SU-DHL-6 (cell line): Measurements from ENCODE around the gene FAM78B.

Source experiments
- H2AFZ ChIP-seq: fragments of 200-600 bp; sonication (generic); 2 replicates; pipeline ENCODE4 v1.6.1; 2014; ENCODE audit warnings: low read depth, mild to moderate bottlenecking, moderate library complexity, mixed read lengths, antibody characterized with exemption, low read length; ENCODE audit not compliant: severe bottlenecking
- H3F3A ChIP-seq: fragments of 200-600 bp; shearing (Covaris generic); 2 replicates; pipeline ENCODE4 v1.6.0; 2016; ENCODE audit warnings: antibody characterized with exemption, mild to moderate bottlenecking; ENCODE audit not compliant: insufficient read depth
- H3K27ac ChIP-seq: fragments of 200-600 bp; sonication (generic); 2 replicates; pipeline ENCODE4 v1.5.1; 2016; ENCODE audit warnings: low read depth, mild to moderate bottlenecking, low read length, moderate library complexity, mixed read lengths
- H3K27me3 ChIP-seq: fragments of 200-600 bp; sonication (generic), shearing (Covaris generic); 2 replicates; pipeline ENCODE4 v1.6.0; 2014; ENCODE audit warnings: mild to moderate bottlenecking, low read length
- H3K36me3 ChIP-seq: fragments of 200-600 bp; sonication (generic); 2 replicates; pipeline ENCODE4 v1.6.1; 2014; ENCODE audit warnings: mild to moderate bottlenecking, low read length, mixed read lengths
- H3K4me2 ChIP-seq: fragments of 300-600, 200-600 bp; shearing (Covaris generic), sonication (generic); 2 replicates; pipeline ENCODE4 v1.6.0; 2014; ENCODE audit warnings: low read length, low read depth, mild to moderate bottlenecking; ENCODE audit not compliant: poor library complexity, severe bottlenecking
- H3K4me3 ChIP-seq: fragments of 200-600 bp; sonication (generic); 2 replicates; pipeline ENCODE4 v1.5.1; 2014; ENCODE audit warnings: antibody characterized with exemption, low read length, mild to moderate bottlenecking, mixed read lengths; ENCODE audit not compliant: insufficient read depth, poor library complexity, severe bottlenecking
- H3K79me2 ChIP-seq: fragments of 200-600 bp; sonication (generic); 2 replicates; pipeline ENCODE4 v1.6.1; 2014; ENCODE audit warnings: mild to moderate bottlenecking, low read length, moderate library complexity; ENCODE audit not compliant: insufficient read depth
- H3K9ac ChIP-seq: fragments of 200-600 bp; sonication (generic); 2 replicates; pipeline ENCODE4 v1.7.0; 2014; ENCODE audit warnings: mild to moderate bottlenecking, low read length
- H3K9me2 ChIP-seq: fragments of 200-600 bp; sonication (generic); replicated peaks from 2 replicates; pipeline ENCODE4 v1.6.1; 2014; ENCODE audit warnings: low read length; ENCODE audit not compliant: insufficient read depth
- H3K9me3 ChIP-seq: fragments of 200-600 bp; sonication (generic); 2 replicates; pipeline ENCODE4 v1.6.1; 2014; ENCODE audit warnings: low read length, mixed read lengths; ENCODE audit not compliant: insufficient read depth
- H4K20me1 ChIP-seq: fragments of 200-600 bp; sonication (generic); 2 replicates; pipeline ENCODE4 v1.6.1; 2014; ENCODE audit warnings: low read depth, mild to moderate bottlenecking, antibody characterized with exemption, low read length, moderate library complexity, mixed read lengths
- CTCF ChIP-seq: fragments of 200-600 bp; sonication (generic); IDR thresholded peaks from one replicate; pipeline ENCODE4 v1.5.1; 2017; ENCODE audit warnings: antibody characterized with exemption, mild to moderate bottlenecking, low read length, moderate library complexity; ENCODE audit not compliant: insufficient read depth, poor library complexity, severe bottlenecking
- EZH2phosphoT487 ChIP-seq: fragments of 200-600 bp; sonication (generic), shearing (Covaris generic); conservative IDR thresholded peaks from 2 replicates; pipeline ENCODE4 v1.6.1; 2018; ENCODE audit warnings: mild to moderate bottlenecking, antibody characterized with exemption, low read length, moderate library complexity, mixed read lengths

FAM78B gene

DNA sequence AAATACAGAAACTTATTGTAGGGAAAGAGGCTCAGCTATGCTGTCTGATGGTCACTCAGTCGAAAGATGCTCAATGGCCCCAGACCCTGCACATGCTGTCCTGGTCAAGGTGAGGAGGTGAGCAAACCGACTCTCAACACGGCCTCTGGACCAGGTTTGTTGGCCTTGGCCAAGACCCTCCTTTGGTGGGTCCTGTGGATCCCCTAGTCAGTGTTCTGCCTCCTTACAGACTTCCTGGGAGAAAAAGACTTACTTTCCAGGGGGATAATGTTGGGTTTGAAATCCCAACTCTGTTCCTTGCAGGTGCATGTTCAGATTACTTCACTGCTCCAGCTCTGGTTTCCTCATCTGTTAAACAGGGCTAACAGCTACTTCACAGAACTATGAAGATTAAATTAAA is 53.8 kb downstream of the FAM78B start:
- H3K9me2 ChIP-seq = no peaks in the 10 kb centered on the region
- TF ChIP-seq CTCF = no peak
- no peak for TF ChIP-seq EZH2phosphoT487
- no peaks in the 10 kb centered on the region for H3K79me2 ChIP-seq
- no peaks in the 10 kb centered on the region for H3K9me3 ChIP-seq
- H3K27ac ChIP-seq = no peak overlapping the region
- H3K9ac ChIP-seq = no peak overlapping the region
- H4K20me1 ChIP-seq = no peaks in the 10 kb centered on the region
- no peaks in the 10 kb centered on the region for H3K36me3 ChIP-seq
- H3K27me3 ChIP-seq = no peaks in the 10 kb centered on the region
- no peak overlapping the region for H3K4me3 ChIP-seq
- no peak overlapping the region for H3K4me2 ChIP-seq
- H2AFZ ChIP-seq = no peak overlapping the region
- H3F3A ChIP-seq = no peaks in the 10 kb centered on the region

- no peaks in the 10 kb centered on the region for H3K9me2 ChIP-seq
- no peak overlapping the region for H2AFZ ChIP-seq
- no peaks in the 10 kb centered on the region for H3K27me3 ChIP-seq
- H4K20me1 ChIP-seq = no peaks in the 10 kb centered on the region
- no peak overlapping the region for H3K9ac ChIP-seq
- H3K4me3 ChIP-seq = no peak overlapping the region
- no peaks in the 10 kb centered on the region for H3K36me3 ChIP-seq
- no peaks in the 10 kb centered on the region for H3K9me3 ChIP-seq
- H3F3A ChIP-seq = no peaks in the 10 kb centered on the region
- no peak overlapping the region for H3K27ac ChIP-seq
- H3K79me2 ChIP-seq = no peaks in the 10 kb centered on the region
- TF ChIP-seq CTCF (no peak), EZH2phosphoT487 (no peak)
- no peak overlapping the region for H3K4me2 ChIP-seq
Observed at GRCh38 chr1:166112425-166112824, 54.4 kb downstream of the FAM78B start.

DNA sequence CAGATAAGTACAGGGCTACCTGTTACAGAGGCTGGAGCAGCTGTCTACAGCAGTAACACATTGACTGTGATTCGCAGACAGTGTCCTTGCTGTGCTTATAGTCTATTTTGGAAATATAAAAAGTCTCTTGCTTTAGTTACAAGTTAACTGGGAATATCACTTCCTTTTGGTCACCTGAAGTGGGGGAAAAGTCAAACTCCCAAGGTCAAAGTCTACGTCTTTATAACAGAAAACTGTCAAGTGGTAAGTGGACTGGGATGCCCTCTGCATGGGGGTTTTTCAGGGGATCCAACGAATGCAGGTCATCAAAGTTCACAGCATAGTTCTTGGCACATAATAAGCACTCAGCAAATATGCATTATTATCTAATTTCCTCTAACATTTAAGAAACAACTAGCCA is 55.4 kb downstream of the FAM78B start:
- no peaks in the 10 kb centered on the region for H3K27me3 ChIP-seq
- no peaks in the 10 kb centered on the region for H4K20me1 ChIP-seq
- no peak overlapping the region for H2AFZ ChIP-seq
- no peak overlapping the region for H3K9ac ChIP-seq
- H3K4me3 ChIP-seq = no peak overlapping the region
- no peaks in the 10 kb centered on the region for H3K9me3 ChIP-seq
- H3K27ac ChIP-seq = no peak overlapping the region
- no peak overlapping the region for H3K4me2 ChIP-seq
- H3K9me2 ChIP-seq = no peaks in the 10 kb centered on the region
- TF ChIP-seq CTCF = no peak
- no peak for TF ChIP-seq EZH2phosphoT487
- H3F3A ChIP-seq = no peaks in the 10 kb centered on the region
- no peaks in the 10 kb centered on the region for H3K36me3 ChIP-seq
- H3K79me2 ChIP-seq = no peaks in the 10 kb centered on the region

DNA sequence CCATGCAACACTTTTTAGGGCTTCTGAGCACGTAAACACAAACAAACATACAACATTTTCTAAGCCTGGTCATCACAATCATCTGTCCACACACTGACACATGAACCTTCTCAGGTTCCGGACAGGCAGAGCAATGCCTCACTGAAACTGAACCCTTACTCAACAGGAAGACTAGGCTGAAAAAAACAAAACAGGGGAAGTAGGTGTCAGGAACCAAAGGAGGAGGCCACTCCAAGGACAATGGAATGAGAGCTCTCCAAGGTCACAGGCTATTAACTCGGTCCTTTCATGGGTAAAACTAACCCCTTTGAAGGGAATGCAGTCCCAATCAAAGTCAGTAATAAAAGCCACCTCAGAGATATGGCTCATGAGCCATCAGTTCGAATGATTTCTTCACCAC is 76.6 kb downstream of the FAM78B start:
- Histone ChIP-seq H3F3A (no peaks in the 10 kb centered on the region), H3K9me2 (no peaks in the 10 kb centered on the region), H4K20me1 (no peaks in the 10 kb centered on the region), H3K9ac (no peak overlapping the region), H3K4me3 (no peak overlapping the region), H3K36me3 (no peaks in the 10 kb centered on the region), H2AFZ (no peak overlapping the region), H3K27ac (no peak overlapping the region), H3K79me2 (no peaks in the 10 kb centered on the region), H3K4me2 (no peak overlapping the region), H3K9me3 (no peaks in the 10 kb centered on the region), H3K27me3 (no peaks in the 10 kb centered on the region)
- TF ChIP-seq CTCF = no peak
- TF ChIP-seq EZH2phosphoT487 = no peak
